Measurements from ENCODE around the gene SLAMF7. TPM values are rescaled to one million over a fixed set of nuclear protein-coding genes. Genes with fewer than 3 reads are reported as not detected.
"Not testable (repeated sequence)": the region's sequence is repeated elsewhere in the genome, so short reads cannot be mapped to it uniquely, and the experiment has no call there.

SLAMF7 gene
- 0.29 and 0.57 TPM in 2 replicates for total RNA-seq (2014; rRNA removed; shearing (Covaris generic))

- DNase-seq (ENCODE audit: low spot score) = peak; percentile 74
These were observed at the start of gene SLAMF7 for GRCh38 chr1:160739098-160739511. Gene SLAMF7, plus strand, starts transcription at chr1:160739247. Its CDS starts 55 bp downstream, at chr1:160739302.

DNA sequence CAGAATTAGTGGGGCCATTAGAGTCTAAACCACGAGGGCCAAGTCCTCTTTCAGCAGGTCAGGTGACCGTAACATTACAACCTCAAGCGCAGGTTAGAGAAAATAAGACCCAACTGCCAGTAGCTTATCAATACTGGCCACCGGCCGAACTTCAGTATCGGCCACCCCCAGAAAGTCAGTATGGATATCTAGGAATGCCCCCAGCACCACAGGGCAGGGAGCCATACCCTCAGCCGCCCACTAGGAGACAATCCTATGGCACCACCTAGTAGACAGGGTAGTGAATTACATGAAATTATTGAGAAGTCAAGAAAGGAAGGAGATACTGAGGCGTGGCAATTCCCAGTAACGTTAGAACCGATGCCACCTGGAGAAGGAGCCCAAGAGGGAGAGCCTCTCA, 46.7 kb upstream of the SLAMF7 start:
- DNase-seq (ENCODE audit: low spot score) = not testable (repeated sequence)

DNA sequence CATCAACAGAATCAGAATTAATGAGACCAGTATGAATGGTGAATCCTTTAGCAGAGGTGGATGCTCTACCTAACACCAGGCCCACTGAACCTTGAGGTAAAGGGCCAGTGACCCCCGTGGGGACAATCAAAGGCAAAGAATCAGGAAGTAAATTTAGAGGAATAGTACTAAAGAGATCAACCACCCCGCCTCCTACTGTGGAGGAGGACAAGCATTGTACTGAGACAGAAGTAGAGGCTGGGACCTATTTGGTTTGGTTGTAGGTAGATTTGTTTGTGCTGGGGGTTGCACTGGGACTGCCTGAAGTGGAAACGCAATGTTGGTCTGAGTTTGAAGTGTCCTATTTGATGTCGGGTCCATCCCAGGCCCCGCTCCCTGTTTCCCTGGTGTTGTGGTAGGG, 36.9 kb upstream of the SLAMF7 start:
- DNase-seq (ENCODE audit: low spot score) = no peak

DNA sequence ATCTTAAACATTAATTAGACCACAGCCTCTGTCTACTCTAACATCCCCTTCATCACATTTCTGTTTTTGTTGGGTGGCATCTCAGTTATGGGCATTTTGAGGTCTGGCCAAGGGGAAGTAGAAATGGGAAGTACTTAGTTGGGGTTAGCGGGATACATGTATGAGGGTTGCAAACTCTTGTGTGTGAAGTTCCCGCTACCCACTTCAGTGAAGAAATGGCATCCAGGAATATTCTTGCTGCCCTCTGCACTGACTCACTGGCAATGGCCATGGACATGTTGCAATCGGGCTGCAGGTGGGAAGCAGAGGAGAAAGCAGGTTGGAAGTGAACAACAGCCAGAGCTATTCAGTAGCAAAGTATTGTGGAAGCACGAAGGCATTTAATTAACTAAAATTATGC, 34.8 kb upstream of the SLAMF7 start:
- no peak for DNase-seq (ENCODE audit: low spot score)

DNA sequence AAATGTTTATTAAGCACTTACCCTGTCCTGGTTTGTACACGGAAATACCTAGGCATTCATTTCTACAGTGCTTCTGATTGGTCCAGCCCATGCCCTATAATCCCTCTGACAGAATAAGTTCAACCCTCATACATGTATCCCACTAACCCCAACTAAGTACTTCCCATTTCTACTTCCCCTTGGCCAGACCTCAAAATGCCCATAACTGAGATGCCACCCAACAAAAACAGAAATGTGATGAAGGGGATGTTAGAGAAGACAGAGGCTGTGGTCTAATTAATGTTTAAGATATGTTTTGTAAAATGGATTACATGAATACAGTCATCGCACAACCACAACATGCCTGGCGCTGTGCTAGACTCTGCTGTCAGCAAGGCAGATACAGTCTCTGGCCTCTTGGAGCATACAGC, 33.8 kb upstream of the SLAMF7 start:
- not testable (repeated sequence) for DNase-seq (ENCODE audit: low spot score)

GRCh38 chr1:160705742-160706141, 33.3 kb upstream of the SLAMF7 start:
- DNase-seq (ENCODE audit: low spot score) = no peak

GRCh38 chr1:160706526-160707235, 32.4 kb upstream of the SLAMF7 start:
- DNase-seq (ENCODE audit: low spot score) = no peak

DNA sequence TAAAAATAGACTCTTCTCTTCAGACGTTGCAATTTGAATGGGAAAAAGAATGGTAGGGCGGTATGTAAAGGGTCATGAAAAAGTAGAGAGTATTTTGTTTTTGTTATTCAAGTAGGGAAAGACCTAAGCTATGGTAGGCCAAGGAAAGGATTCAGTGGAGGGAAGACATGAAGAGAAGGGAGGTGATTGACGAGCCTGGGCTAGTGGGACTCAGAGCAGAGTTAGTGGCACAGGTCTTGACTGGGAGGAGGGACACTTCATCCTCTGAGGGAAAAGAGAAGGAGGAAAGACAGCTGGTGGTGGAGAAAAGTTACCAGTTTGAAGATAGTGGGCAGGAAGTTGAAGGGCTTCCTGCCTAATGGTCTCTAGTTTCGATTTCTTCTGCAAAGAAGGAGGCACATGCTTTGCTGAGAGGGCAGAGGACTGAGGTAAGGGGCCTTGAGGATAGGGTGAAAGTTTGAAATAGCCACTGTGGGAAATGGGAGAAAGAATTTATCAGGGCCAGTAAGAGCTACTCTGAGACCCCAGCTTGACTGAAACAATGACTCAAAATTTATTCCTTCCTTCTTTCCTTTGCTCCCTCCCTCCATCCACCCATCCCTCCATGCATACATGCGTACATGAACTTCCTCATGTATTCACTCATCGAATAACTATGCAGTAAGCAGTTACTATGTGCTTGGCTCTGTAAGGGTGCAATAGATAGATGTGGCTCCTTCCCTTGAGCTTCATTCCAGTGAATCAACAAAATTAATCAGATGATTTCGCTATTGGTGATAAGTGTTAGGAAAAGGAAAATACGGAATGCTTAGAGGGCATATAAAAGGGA, 31.6 kb upstream of the SLAMF7 start:
- DNase-seq (ENCODE audit: low spot score) = no peak

DNA sequence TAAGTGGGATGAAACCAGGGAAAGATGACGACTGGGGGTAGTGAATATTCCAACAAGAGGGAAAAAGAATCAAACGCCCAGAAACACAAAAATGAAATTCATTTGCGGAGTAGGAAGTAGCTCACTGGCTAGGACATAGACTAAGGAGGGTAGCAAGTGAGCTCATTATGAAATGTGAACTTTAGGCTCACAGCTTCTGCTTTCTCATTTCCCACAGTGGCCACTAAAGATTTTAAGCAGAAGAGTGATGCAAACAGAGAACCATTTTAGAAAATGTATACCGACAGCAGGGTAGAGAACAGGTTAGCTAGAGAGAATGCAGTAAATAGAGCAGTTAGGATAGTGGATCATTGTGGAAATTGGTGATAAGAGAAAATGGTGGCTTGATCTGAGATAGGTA, 30.9 kb upstream of the SLAMF7 start:
- no peak for DNase-seq (ENCODE audit: low spot score)

- DNase-seq (ENCODE audit: low spot score) = no peak
These were observed 30.2 kb upstream of the SLAMF7 start for GRCh38 chr1:160708801-160709200.

GRCh38 chr1:160709715-160710114, 29.3 kb upstream of the SLAMF7 start:
- no peak for DNase-seq (ENCODE audit: low spot score)

- no peak for DNase-seq (ENCODE audit: low spot score)
These were observed 28.4 kb upstream of the SLAMF7 start for GRCh38 chr1:160710517-160711252.

GRCh38 chr1:160711276-160711601, 27.8 kb upstream of the SLAMF7 start:
- DNase-seq (ENCODE audit: low spot score) = no peak

- no peak for DNase-seq (ENCODE audit: low spot score)
These were observed 27.3 kb upstream of the SLAMF7 start, which contains the start of gene CD48 for GRCh38 chr1:160711602-160712311. Gene CD48, minus strand, starts transcription at chr1:160711822. Its CDS starts 59 bp downstream, at chr1:160711763.

DNA sequence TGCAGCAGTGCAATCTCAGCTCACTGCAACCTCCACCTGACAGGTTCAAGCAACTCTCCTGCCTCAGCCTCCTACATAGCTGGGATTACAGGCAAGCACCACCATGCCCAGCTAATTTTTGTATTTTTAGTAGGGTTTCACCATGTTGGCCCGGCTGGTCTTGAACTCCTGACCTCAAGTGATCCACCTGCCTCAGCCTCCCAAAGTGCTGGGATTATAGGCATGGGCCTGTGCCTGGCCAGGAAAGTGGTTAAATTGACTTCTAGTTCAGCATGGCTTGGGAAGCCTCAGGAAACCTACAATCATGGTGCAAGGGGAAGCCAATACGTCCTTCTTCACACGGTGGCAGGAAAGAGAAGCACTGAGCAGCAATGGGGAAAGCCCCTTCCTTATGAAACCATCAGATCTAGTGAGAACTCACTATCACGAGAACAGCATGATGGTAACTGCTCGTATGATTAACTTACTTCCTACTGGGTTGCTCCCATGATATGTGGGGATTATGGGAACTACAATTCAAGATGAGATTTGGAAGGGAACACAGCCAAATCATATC, 26.4 kb upstream of the SLAMF7 start:
- not testable (repeated sequence) for DNase-seq (ENCODE audit: low spot score)

DNA sequence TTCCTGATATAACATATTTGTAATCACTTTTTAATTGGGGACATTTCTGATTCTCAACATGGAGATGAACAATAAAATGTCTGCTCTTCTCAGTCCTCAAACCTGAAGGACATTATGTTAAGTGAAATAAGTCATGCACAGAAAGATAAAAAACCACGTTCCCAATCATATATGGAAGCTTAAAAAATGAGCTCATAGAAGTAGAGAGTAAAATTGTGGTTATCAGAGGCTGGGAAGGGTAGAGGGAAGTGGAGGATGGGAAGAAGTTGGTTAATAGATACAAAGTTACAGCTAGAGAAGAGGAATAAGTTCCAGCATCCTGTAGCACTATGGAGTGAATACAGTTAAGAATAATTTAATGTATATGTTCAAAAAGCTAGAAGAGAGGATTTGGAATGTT, 25.9 kb upstream of the SLAMF7 start:
- DNase-seq (ENCODE audit: low spot score) = no peak

GRCh38 chr1:160714034-160714648, 24.9 kb upstream of the SLAMF7 start:
- not testable (repeated sequence) for DNase-seq (ENCODE audit: low spot score)

GRCh38 chr1:160716013-160716412, 23.0 kb upstream of the SLAMF7 start:
- DNase-seq (ENCODE audit: low spot score) = no peak

- no peak for DNase-seq (ENCODE audit: low spot score)
These were observed 21.7 kb upstream of the SLAMF7 start for GRCh38 chr1:160717306-160717705.

DNA sequence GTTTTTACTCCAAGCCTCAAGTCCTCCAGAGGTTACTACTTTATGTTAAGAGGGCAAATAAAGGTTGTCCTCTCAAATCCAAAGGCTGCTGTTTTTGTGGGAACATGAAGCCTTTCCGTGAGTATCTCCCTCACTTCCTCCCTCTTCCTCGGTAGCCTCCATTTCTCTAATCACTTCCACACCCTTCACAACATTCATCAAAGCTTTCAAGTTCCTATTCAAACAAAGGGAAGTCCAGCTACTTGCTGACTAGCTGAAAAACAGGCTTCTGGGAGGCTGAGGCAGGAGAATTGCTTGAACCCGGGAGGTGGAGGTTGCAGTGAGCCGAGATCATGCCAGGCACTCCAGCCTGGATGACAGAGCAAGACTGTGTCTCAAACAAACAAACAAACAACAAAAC, 20.8 kb upstream of the SLAMF7 start:
- DNase-seq (ENCODE audit: low spot score) = no peak

Data from A172 (cell line).